Upper lobe of left lung (tissue), 6 donors: ENCODE measurements around the gene SNRNP27. TPM values are rescaled to one million over a fixed set of nuclear protein-coding genes. Genes with fewer than 3 reads are reported as not detected.
A peak's percentile ranks its signal among the peaks of the same experiment; 100 is the strongest.
"Not testable (repeated sequence)": the region's sequence is repeated elsewhere in the genome, so short reads cannot be mapped to it uniquely, and the experiment has no call there.

ENCODE experiments used
- ATAC-seq, 2 donors: fragments of 200-7000 bp; cut with Tn5 transposase; one replicate each; pipeline ENCODE4 v1.9.1; 2022; ENCODE audit warnings: mild to moderate bottlenecking in 2 of 2, moderate library complexity in 2 of 2; ENCODE audit not compliant: low FRiP score in 2 of 2
- DNase-seq, 2 donors: peaks; one replicate each; pipeline ENCODE4 v3.0.0-alpha.2; 2019 to 2020
- H3K27ac ChIP-seq, 4 donors: fragments of 200-600 bp; sonication (generic); one replicate each; pipeline ENCODE4 v1.5.1; 2016 to 2019
- H3K27me3 ChIP-seq, 4 donors: fragments of 200-600 bp; sonication (generic); one replicate each; pipeline ENCODE4 v1.5.1; 2017 to 2019
- H3K36me3 ChIP-seq, 4 donors: fragments of 200-600 bp; sonication (generic); one replicate each; pipeline ENCODE4 v1.5.1; 2016 to 2019
- H3K4me1 ChIP-seq, 4 donors: fragments of 200-600 bp; sonication (generic); one replicate each; pipeline ENCODE4 v1.5.1; 2018 to 2019
- H3K4me3 ChIP-seq, 4 donors: fragments of 200-600 bp; sonication (generic); one replicate each; pipeline ENCODE4 v1.5.1; 2017 to 2019; ENCODE audit warnings: mild to moderate bottlenecking in 2 of 4, moderate library complexity in 1 of 4
- H3K9me3 ChIP-seq, 4 donors: fragments of 200-600 bp; sonication (generic); one replicate each; pipeline ENCODE4 v1.5.1; 2018 to 2019
- EP300 ChIP-seq, 4 donors: sonication (generic); formaldehyde crosslinking; IDR thresholded peaks; one replicate each; pipeline ENCODE4 v1.5.1; 2017; ENCODE audit warnings: antibody characterized with exemption in 4 of 4, control low read depth in 2 of 4
- POLR2A ChIP-seq, 4 donors: fragments of 450-650 bp; IDR thresholded peaks; one replicate each; pipeline ENCODE4 v1.5.1; 2016 to 2017; ENCODE audit warnings: antibody characterized with exemption in 4 of 4, mild to moderate bottlenecking in 2 of 4
- POLR2AphosphoS5 ChIP-seq, 2 donors: sonication (generic); formaldehyde crosslinking; IDR thresholded peaks; one replicate each; pipeline ENCODE4 v1.5.1; 2017; ENCODE audit warnings: antibody characterized with exemption in 2 of 2
- WGBS, 2 donors: methylation state at CpG; one replicate each; pipeline ENCODE4 v1.1.5; 2017 to 2018; 5-methylcytosine and 5-hydroxymethylcytosine counted together
- total RNA-seq, 6 donors: library from RNA; depleted of rRNA in 4 of 6; stranded (reverse); fragments of >200 nt in 4 of 6; gene quantifications; one replicate each; pipeline versions ENCODE4 v1.1.0 to v1.2.1, GENCODE V29; 2016 to 2021
- TF ChIP-seq, protein P1 (sequence below), 6 experiments: fragments of 450-650 bp in 4 of 6; fragments of 200-600 bp in 2 of 6; sonication (generic) in 2 of 6; IDR thresholded peaks; one replicate each; pipeline ENCODE4 v1.5.1; 2016 to 2019; ENCODE audit warnings: antibody characterized with exemption in 6 of 6
- donor health status: DM: no; HTN: no; CAD: no; lungs with moderate emphysema.
- donor health status: DM: no; HTN: yes; CAD: no; lungs with severe emphysema.

The SNRNP27 gene
- total RNA-seq, 6 donors from 2014 or later: 32.7 to 120 (median 55.0) TPM

DNA sequence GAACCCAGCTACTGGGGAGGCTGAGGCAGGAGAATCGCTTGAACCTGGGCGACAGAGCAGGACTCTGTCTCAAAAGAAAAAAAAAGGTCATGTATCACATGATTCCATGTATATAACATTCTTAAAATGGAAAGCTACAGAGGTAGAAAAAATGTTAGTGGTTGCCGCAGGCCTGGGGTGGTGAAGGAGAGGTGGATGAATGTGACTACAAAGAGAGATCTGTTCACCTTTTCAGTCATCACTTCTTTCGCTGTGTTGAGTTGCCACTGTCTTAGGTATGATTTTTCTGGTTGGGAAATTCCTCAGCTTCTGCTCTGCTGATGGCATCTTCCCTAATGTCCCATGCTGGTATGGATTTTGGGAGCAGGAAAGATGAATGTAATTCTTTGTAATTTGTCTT, 5.3 kb upstream of the SNRNP27 start:
- H3K9me3 ChIP-seq: no peaks in the 10 kb centered on the region
- no peaks in the 10 kb centered on the region for H3K36me3 ChIP-seq
- H3K4me3 ChIP-seq: no peak overlapping the region
- no peak for DNase-seq
- H3K27ac ChIP-seq: no peak overlapping the region
- no peaks in the 10 kb centered on the region for H3K27me3 ChIP-seq
- no peak for ATAC-seq
- TF ChIP-seq, protein P1, sequence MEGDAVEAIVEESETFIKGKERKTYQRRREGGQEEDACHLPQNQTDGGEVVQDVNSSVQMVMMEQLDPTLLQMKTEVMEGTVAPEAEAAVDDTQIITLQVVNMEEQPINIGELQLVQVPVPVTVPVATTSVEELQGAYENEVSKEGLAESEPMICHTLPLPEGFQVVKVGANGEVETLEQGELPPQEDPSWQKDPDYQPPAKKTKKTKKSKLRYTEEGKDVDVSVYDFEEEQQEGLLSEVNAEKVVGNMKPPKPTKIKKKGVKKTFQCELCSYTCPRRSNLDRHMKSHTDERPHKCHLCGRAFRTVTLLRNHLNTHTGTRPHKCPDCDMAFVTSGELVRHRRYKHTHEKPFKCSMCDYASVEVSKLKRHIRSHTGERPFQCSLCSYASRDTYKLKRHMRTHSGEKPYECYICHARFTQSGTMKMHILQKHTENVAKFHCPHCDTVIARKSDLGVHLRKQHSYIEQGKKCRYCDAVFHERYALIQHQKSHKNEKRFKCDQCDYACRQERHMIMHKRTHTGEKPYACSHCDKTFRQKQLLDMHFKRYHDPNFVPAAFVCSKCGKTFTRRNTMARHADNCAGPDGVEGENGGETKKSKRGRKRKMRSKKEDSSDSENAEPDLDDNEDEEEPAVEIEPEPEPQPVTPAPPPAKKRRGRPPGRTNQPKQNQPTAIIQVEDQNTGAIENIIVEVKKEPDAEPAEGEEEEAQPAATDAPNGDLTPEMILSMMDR (IDR thresholded peaks at IDR 0.05): no peak
- TF ChIP-seq POLR2AphosphoS5 (IDR thresholded peaks at IDR 0.05) (no peak), POLR2A (IDR thresholded peaks at IDR 0.05) (no peak), EP300 (IDR thresholded peaks at IDR 0.05) (no peak)
- peaks cover 0 to 4% (median 2%) of the 10 kb centered on the region in 4 donors for H3K4me1 ChIP-seq
- WGBS, 2 donors: 89 to 97% methylated on average over 4 of the region's 4 CpGs

GRCh38 chr2:69889302-69889701, 4.5 kb upstream of the SNRNP27 start:
- Histone ChIP-seq H3K27me3 (no peaks in the 10 kb centered on the region), H3K27ac (no peak overlapping the region), H3K4me3 (no peak overlapping the region), H3K4me1 (peaks cover 0 to 7% (median 2%) of the 10 kb centered on the region in 4 donors), H3K9me3 (no peaks in the 10 kb centered on the region), H3K36me3 (no peaks in the 10 kb centered on the region)
- ATAC-seq: no peak
- TF ChIP-seq POLR2A (IDR thresholded peaks at IDR 0.05) (no peak), EP300 (IDR thresholded peaks at IDR 0.05) (no peak), POLR2AphosphoS5 (IDR thresholded peaks at IDR 0.05) (no peak)
- TF ChIP-seq, protein P1 (IDR thresholded peaks at IDR 0.05): no peak
- no peak for DNase-seq

- H3K36me3 ChIP-seq: peaks cover 0 to 6% (median 0%) of the 10 kb centered on the region in 4 donors
- ATAC-seq (no peak), DNase-seq (no peak)
- H3K9me3 ChIP-seq: no peaks in the 10 kb centered on the region
- no peak overlapping the region for H3K4me3 ChIP-seq
- H3K27me3 ChIP-seq: no peaks in the 10 kb centered on the region
- no peak for TF ChIP-seq POLR2A (IDR thresholded peaks at IDR 0.05)
- TF ChIP-seq, protein P1 (IDR thresholded peaks at IDR 0.05): no peak
- TF ChIP-seq EP300 (IDR thresholded peaks at IDR 0.05): no peak
- no peak for TF ChIP-seq POLR2AphosphoS5 (IDR thresholded peaks at IDR 0.05)
- 54 to 64% methylated on average over 1 of the region's 1 CpG for whole genome bisulfite sequencing, 2 donors
- H3K4me1 ChIP-seq: peaks cover 12 to 22% (median 15%) of the 10 kb centered on the region in 4 donors
- H3K27ac ChIP-seq: no peak overlapping the region
Observed at GRCh38 chr2:69890881-69891280, 2.9 kb upstream of the SNRNP27 start.

DNA sequence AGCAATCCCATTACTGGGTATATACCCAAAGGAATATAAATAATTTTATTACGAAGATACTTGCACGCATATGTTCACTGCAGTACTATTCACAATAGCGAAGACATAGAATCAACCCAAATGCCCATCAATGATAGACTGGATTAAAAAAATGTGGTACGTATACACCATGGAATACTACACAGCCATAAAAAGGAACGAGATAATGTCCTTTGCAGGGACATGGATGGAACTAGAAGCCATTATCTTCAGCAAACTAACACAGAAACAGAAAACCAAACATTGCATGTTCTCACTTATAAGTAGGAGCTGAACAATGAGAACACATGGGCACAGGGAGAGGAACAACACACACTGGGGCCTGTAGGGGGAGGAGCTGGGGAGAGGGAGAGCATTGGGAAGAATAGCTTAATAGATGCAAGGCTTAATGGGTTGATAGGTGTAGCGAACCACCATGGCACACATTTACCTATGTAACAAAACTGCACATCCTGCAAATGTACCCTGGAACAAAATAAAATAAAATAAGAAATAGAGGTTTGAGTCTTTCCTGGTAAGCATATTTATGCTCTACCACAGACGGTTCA, 825 bp upstream of the SNRNP27 start:
- not testable (repeated sequence) for DNase-seq, ATAC-seq, H3K9me3 ChIP-seq, H3K27me3 ChIP-seq, H3K27ac ChIP-seq
- Histone ChIP-seq H3K4me3 (peak overlapping the region in 1 of 4 donors; percentile 89), H3K36me3 (peaks cover 6 to 27% (median 14%) of the 10 kb centered on the region in 4 donors), H3K4me1 (peaks cover 12 to 23% (median 16%) of the 10 kb centered on the region in 4 donors)
- 93 to 95% methylated on average over 7 of the region's 7 CpGs for WGBS, 2 donors

DNA sequence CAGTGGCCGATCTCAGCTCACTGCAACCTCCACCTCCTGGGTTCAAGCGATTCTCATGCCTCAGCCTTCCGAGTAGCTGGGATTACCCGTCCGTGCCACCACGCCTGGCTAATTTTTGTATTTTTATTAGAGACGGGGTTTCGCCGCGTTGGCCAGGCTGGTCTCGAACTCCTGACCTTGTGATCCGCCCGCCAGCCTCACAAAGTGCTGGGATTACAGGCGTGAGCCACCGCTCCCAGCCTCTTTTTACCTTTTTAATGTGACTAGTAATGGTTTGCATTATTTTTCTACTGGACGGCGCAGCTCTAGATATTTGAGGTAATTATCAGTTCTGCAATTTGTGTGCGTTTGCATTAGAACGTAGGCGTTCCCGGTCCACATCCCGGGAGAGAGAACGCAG, 981 bp downstream of the SNRNP27 start:
- not testable (repeated sequence) for H3K27me3 ChIP-seq, ATAC-seq, H3K9me3 ChIP-seq
- H3K27ac ChIP-seq: peak overlapping the region; percentile 29 to 90 (median 79)
- DNase-seq: peak in 1 of 2 donors; percentile 22
- 39 to 41% methylated on average over 23 of the region's 23 CpGs for WGBS, 2 donors
- H3K4me3 ChIP-seq: peak overlapping the region; percentile 67 to 89 (median 76)
- peaks cover 12 to 23% (median 16%) of the 10 kb centered on the region in 4 donors for H3K4me1 ChIP-seq
- H3K36me3 ChIP-seq: peaks cover 16 to 45% (median 25%) of the 10 kb centered on the region in 4 donors
